Measurements from ENCODE around the gene TSPAN31.

Gene TSPAN31

GRCh38 chr12:57750561-57751431 lies 6.0 kb downstream of the TSPAN31 start:
- no peak for TF ChIP-seq CTCF (IDR thresholded peaks at IDR 0.05)

GRCh38 chr12:57751432-57751787 lies 6.6 kb downstream of the TSPAN31 start:
- TF ChIP-seq CTCF (IDR thresholded peaks at IDR 0.05), result no peak

- no peak for TF ChIP-seq CTCF (IDR thresholded peaks at IDR 0.05)
These were observed 7.2 kb downstream of the TSPAN31 start, which contains the start of gene CDK4 for GRCh38 chr12:57751788-57752667. Gene CDK4, minus strand, starts transcription at chr12:57752310. Its CDS starts 593 bp downstream, at chr12:57751717.

- TF ChIP-seq CTCF (IDR thresholded peaks at IDR 0.05), result no peak
These were observed 7.8 kb downstream of the TSPAN31 start for GRCh38 chr12:57752668-57753000.

GRCh38 chr12:57753756-57754337 lies 9.0 kb downstream of the TSPAN31 start:
- TF ChIP-seq CTCF (IDR thresholded peaks at IDR 0.05), result no peak

- TF ChIP-seq CTCF (IDR thresholded peaks at IDR 0.05), result no peak
These were observed 9.8 kb downstream of the TSPAN31 start, which contains the start of gene MARCHF9 for GRCh38 chr12:57754411-57755193. Gene MARCHF9, plus strand, starts transcription at chr12:57755103. Its CDS starts 426 bp downstream, at chr12:57755529.

- no peak for TF ChIP-seq CTCF (IDR thresholded peaks at IDR 0.05)
These were observed 10.3 kb downstream of the TSPAN31 start for GRCh38 chr12:57755194-57755453.
